Measurements from ENCODE around the gene MGP.

Gene MGP

DNA sequence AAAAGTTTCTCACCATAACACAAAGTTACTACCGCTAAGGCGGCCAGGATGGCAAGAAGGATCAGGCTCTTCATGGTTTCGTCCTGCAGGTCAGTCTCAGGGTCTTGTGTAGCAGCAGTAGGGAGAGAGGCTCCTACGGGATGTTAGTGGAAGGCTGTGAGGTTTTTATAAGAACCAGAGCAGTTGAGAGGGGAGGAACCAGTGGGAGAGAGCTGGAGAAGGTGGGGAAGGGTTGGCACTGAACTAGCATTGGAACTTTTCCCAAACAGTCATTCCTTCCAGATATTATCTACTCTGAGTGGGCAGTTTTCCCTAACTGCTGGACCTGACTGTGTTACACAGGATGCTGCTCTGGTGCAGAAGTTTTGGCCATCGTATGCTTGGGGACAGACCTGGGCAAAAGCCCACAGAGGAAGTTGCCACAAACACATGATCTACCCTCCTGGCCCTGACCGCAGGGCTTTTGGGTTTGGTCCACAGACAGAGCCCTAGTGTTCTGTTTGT, at the start of gene MGP:
TSS of gene MGP (minus strand) at position 137 of the 504 bp plus-strand sequence. CDS start at position 74, 63 bp downstream.
- no peak for TF ChIP-seq ZNF8 (CRISPR knock-in tag; IDR thresholded peaks at IDR 0.05)
- TF ChIP-seq ISL1 (CRISPR knock-in tag; IDR thresholded peaks at IDR 0.05), result peak; percentile 45; the same call in 1 of the 2 replicates
- TF ChIP-seq PPARA (CRISPR knock-in tag; IDR thresholded peaks at IDR 0.05; ENCODE audit: borderline replicate concordance), result no peak
- TF ChIP-seq ESRRG (CRISPR knock-in tag; IDR thresholded peaks at IDR 0.05), result 0 out of 2 replicates have a peak, but pooled peaks have one; percentile 53
- TF ChIP-seq ZNF565 (CRISPR knock-in tag; conservative IDR thresholded peaks at IDR 0.05; ENCODE audit: low read depth), result no peak
- TF ChIP-seq, protein P1, sequence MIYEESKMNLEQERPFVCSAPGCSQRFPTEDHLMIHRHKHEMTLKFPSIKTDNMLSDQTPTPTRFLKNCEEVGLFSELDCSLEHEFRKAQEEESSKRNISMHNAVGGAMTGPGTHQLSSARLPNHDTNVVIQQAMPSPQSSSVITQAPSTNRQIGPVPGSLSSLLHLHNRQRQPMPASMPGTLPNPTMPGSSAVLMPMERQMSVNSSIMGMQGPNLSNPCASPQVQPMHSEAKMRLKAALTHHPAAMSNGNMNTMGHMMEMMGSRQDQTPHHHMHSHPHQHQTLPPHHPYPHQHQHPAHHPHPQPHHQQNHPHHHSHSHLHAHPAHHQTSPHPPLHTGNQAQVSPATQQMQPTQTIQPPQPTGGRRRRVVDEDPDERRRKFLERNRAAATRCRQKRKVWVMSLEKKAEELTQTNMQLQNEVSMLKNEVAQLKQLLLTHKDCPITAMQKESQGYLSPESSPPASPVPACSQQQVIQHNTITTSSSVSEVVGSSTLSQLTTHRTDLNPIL (CRISPR knock-in tag; IDR thresholded peaks at IDR 0.05; ENCODE audit: low read depth), result no peak
- TF ChIP-seq ZFP3 (CRISPR knock-in tag; IDR thresholded peaks at IDR 0.05), result peak; percentile 54; the same call in 1 of the 2 replicates
- ATAC-seq, result peak; percentile 91

DNA sequence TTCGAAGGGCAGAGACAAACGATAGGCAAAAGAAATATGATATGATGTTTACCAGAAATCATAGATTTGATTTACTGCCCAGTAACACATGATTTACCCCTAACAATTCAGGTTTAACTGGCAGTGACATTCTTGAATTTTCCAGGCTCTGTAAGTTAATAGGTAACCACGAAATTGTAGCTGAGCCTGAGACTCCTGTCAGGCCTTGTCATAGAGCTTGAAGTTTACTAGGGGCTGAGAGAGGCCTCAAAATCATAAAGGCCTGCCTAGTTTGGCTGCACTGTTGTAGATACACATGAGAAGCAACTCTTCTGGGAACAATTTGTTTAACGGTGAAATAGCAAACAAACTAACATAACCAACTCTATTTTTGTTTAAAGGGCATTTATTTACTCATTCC, 49.4 kb upstream of the MGP start:
- no peak; the same call in 2 of the 3 replicates for ATAC-seq
- TF ChIP-seq TOX (CRISPR knock-in tag; IDR thresholded peaks at IDR 0.05; ENCODE audit: borderline replicate concordance) (no peak), ZNF8 (CRISPR knock-in tag; IDR thresholded peaks at IDR 0.05) (no peak), ZFP30 (CRISPR knock-in tag; IDR thresholded peaks at IDR 0.05) (no peak), ESRRG (CRISPR knock-in tag; IDR thresholded peaks at IDR 0.05) (no peak), BACH2 (CRISPR knock-in tag; IDR thresholded peaks at IDR 0.05; ENCODE audit: borderline replicate concordance) (no peak), PPARA (CRISPR knock-in tag; IDR thresholded peaks at IDR 0.05; ENCODE audit: borderline replicate concordance) (no peak), OSR1 (CRISPR knock-in tag; IDR thresholded peaks at IDR 0.05) (no peak), TCF4 (CRISPR knock-in tag; IDR thresholded peaks at IDR 0.05; ENCODE audit: borderline replicate concordance) (no peak), ZNF70 (CRISPR knock-in tag; IDR thresholded peaks at IDR 0.05) (no peak), ZNF565 (CRISPR knock-in tag; conservative IDR thresholded peaks at IDR 0.05; ENCODE audit: low read depth) (no peak), ISL1 (CRISPR knock-in tag; IDR thresholded peaks at IDR 0.05) (no peak)
- TF ChIP-seq, protein P1 (CRISPR knock-in tag; IDR thresholded peaks at IDR 0.05; ENCODE audit: low read depth), result no peak

DNA sequence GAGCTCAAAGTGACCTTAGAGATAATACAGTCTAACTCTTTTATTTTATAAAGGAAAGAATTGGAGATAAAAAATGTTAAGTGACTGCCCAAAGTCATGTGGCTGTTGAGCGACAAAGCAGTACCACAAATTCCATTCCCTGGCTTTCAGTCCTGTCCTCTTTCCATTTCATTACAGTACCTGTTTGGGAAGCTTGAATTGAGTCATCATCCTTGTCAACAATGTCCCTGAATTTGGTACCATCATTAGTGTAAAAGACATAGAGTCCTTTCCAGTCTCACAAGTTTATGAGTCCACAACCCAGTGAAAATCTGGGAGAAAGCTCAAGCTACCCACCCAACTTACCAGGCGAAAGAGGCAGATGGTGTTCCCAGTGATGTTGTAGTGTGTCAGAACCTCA, 48.9 kb upstream of the MGP start:
- TF ChIP-seq ZNF70 (CRISPR knock-in tag; IDR thresholded peaks at IDR 0.05) (no peak), ZC3H10 (CRISPR knock-in tag; IDR thresholded peaks at IDR 0.05) (no peak)

DNA sequence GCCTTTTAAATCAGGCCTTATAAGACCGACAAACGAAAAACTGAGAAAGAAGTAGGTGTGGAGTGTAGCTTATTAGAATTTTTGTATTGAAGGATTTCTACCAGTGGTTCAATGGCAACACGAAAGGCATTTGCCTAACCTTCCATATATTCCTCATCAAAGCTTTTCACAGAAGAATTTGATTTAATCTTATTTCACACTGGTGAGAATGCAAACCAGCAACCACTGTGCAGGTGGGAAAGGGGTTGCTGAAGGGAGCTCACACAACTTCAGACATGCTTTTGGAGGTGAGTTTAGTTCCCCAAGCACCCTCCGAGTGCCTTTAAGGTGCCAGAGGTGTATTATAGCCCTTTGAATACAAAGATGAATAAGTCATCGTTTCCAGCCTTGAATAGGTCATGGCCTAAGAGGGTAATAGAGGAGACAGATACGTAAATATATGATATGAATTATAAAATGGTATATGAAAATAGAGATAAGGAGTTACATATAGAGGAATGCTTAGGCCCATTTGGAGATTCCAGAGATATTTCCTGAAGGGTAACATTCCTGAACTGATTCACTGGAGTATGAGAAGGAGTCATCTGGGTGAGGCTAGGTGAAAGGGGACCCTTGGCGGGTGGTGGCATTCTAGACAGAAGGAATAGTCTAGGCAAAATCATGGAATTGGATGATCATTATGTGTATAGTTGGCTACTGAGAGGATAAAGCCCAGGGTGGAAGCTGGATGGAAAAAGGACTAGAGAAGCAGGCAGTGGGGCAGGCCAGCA, 46.3 kb upstream of the MGP start:
- no peak for ATAC-seq
- TF ChIP-seq TCF4 (CRISPR knock-in tag; IDR thresholded peaks at IDR 0.05; ENCODE audit: borderline replicate concordance) (no peak), ESRRG (CRISPR knock-in tag; IDR thresholded peaks at IDR 0.05) (no peak), GLIS3 (CRISPR knock-in tag; IDR thresholded peaks at IDR 0.05) (no peak), SNAI2 (CRISPR knock-in tag; IDR thresholded peaks at IDR 0.05) (no peak), ZFP30 (CRISPR knock-in tag; IDR thresholded peaks at IDR 0.05) (no peak), BACH2 (CRISPR knock-in tag; IDR thresholded peaks at IDR 0.05; ENCODE audit: borderline replicate concordance) (no peak), RARB (CRISPR knock-in tag; IDR thresholded peaks at IDR 0.05) (no peak)
- TF ChIP-seq, protein P1 (CRISPR knock-in tag; IDR thresholded peaks at IDR 0.05; ENCODE audit: low read depth), result no peak
- TF ChIP-seq, protein P2, sequence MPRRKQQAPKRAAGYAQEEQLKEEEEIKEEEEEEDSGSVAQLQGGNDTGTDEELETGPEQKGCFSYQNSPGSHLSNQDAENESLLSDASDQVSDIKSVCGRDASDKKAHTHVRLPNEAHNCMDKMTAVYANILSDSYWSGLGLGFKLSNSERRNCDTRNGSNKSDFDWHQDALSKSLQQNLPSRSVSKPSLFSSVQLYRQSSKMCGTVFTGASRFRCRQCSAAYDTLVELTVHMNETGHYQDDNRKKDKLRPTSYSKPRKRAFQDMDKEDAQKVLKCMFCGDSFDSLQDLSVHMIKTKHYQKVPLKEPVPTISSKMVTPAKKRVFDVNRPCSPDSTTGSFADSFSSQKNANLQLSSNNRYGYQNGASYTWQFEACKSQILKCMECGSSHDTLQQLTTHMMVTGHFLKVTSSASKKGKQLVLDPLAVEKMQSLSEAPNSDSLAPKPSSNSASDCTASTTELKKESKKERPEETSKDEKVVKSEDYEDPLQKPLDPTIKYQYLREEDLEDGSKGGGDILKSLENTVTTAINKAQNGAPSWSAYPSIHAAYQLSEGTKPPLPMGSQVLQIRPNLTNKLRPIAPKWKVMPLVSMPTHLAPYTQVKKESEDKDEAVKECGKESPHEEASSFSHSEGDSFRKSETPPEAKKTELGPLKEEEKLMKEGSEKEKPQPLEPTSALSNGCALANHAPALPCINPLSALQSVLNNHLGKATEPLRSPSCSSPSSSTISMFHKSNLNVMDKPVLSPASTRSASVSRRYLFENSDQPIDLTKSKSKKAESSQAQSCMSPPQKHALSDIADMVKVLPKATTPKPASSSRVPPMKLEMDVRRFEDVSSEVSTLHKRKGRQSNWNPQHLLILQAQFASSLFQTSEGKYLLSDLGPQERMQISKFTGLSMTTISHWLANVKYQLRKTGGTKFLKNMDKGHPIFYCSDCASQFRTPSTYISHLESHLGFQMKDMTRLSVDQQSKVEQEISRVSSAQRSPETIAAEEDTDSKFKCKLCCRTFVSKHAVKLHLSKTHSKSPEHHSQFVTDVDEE (CRISPR knock-in tag; IDR thresholded peaks at IDR 0.05), result no peak
- TF ChIP-seq, protein P3, sequence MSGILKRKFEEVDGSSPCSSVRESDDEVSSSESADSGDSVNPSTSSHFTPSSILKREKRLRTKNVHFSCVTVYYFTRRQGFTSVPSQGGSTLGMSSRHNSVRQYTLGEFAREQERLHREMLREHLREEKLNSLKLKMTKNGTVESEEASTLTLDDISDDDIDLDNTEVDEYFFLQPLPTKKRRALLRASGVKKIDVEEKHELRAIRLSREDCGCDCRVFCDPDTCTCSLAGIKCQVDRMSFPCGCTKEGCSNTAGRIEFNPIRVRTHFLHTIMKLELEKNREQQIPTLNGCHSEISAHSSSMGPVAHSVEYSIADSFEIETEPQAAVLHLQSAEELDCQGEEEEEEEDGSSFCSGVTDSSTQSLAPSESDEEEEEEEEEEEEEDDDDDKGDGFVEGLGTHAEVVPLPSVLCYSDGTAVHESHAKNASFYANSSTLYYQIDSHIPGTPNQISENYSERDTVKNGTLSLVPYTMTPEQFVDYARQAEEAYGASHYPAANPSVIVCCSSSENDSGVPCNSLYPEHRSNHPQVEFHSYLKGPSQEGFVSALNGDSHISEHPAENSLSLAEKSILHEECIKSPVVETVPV (CRISPR knock-in tag; IDR thresholded peaks at IDR 0.05), result no peak

More for the DNA sequence above, 48.9 kb upstream of the MGP start:
- ATAC-seq, result no peak

Measured in SK-N-SH treated with all-trans-retinoic acid at 6 μM for 48 hours (cell line).